HepG2 (cell line): ENCODE measurements around the gene WNK1. TPM values are rescaled to one million over a fixed set of nuclear protein-coding genes. Genes with fewer than 3 reads are reported as not detected.

Source experiments
- ATAC-seq: fragments of 200-7000 bp; cut with Tn5 transposase; 3 replicates; pipeline ENCODE4 v1.9.1; 2020; ENCODE audit warnings: mild to moderate bottlenecking, moderate library complexity
- BruUV-seq: library from RNA; stranded (reverse); fragments of 400-500 nt; replicated peaks from 2 replicates; lab custom pipeline; 2021; lab: Mats Ljungman, UMichigan
- CTCF ChIA-PET: fragments of 300-600 bp; formaldehyde crosslinking; extraction: SDS; loops from one replicate; lab custom pipeline; 2021; ENCODE audit warnings: low total read pairs, inconsistent platforms, low intra/inter-chr PET ratio; lab: Yijun Ruan, JAX
- POLR2A ChIA-PET: fragments of 350-600 bp; sonication (Branson Sonifier 250); formaldehyde crosslinking; loops from one replicate; lab custom pipeline; 2020; ENCODE audit warnings: antibody characterized with exemption, inconsistent platforms; lab: Yijun Ruan, JAX
- DNase-seq: peaks from one replicate; pipeline ENCODE4 v3.0.0-alpha.2; 2015; ENCODE audit warnings: low spot score
- FAIRE-seq: peaks from 3 replicates; lab custom pipeline; 2011; peaks lifted over from hg19 to GRCh38; lab: Jason Lieb, UNC
- H2AFZ ChIP-seq: one replicate; pipeline ENCODE4 v1.6.1; 2011; ENCODE audit warnings: low read length, inconsistent platforms
- H3K27ac ChIP-seq: fragments of 300-600 bp; 3 replicates; pipeline ENCODE4 v1.8.0; 2011; ENCODE audit warnings: mixed run types, mild to moderate bottlenecking, mixed read lengths, low read length, inconsistent platforms; ENCODE audit not compliant: insufficient read depth; ENCODE audit errors: extremely low read length
- H3K27me3 ChIP-seq, 2 experiments: fragments of 200-600 bp in 1 of 2; 2 replicates in 1 of 2; 3 replicates in 1 of 2; pipeline versions ENCODE4 v1.6.0 to v1.8.0; 2011; ENCODE audit warnings: low read length in 2 of 2, mild to moderate bottlenecking in 2 of 2, moderate library complexity in 2 of 2, inconsistent platforms in 1 of 2; ENCODE audit not compliant: insufficient read depth in 2 of 2, control insufficient read depth in 1 of 2
- H3K36me3 ChIP-seq, 2 experiments: fragments of 200-600 bp in 1 of 2; replicated peaks in 1 of 2; 2 replicates in 1 of 2; 3 replicates in 1 of 2; pipeline versions ENCODE4 v1.5.1 to v1.8.0; 2011; ENCODE audit warnings: low read length in 2 of 2, inconsistent platforms in 1 of 2; ENCODE audit not compliant: insufficient read depth in 2 of 2, control insufficient read depth in 1 of 2
- H3K4me1 ChIP-seq: 2 replicates; pipeline ENCODE4 v1.5.1; 2012; ENCODE audit warnings: low read length, inconsistent platforms; ENCODE audit not compliant: insufficient read depth
- H3K4me2 ChIP-seq: 2 replicates; pipeline ENCODE4 v1.6.0; 2011; ENCODE audit warnings: low read depth, low read length, inconsistent platforms
- H3K4me3 ChIP-seq, 3 experiments: fragments of 200-600 bp in 1 of 3; sonication (generic), shearing (Covaris generic) in 1 of 3; replicated peaks in 1 of 3; 2 replicates each; pipeline ENCODE4 v1.5.1; 2011 to 2016; ENCODE audit warnings: low read length in 3 of 3, inconsistent platforms in 2 of 3, low read depth in 2 of 3, mild to moderate bottlenecking in 2 of 3, control low read depth in 1 of 3, mixed read lengths in 1 of 3; ENCODE audit not compliant: insufficient read depth in 1 of 3
- H3K79me2 ChIP-seq: one replicate; pipeline ENCODE4 v1.6.1; 2011; ENCODE audit warnings: low read length, inconsistent platforms; ENCODE audit not compliant: insufficient read depth
- H3K9ac ChIP-seq: 2 replicates; pipeline ENCODE4 v1.6.0; 2011; ENCODE audit warnings: mild to moderate bottlenecking, low read depth, low read length, inconsistent platforms; ENCODE audit not compliant: insufficient read depth
- H3K9me3 ChIP-seq: 2 replicates; pipeline ENCODE4 v1.5.1; 2012; ENCODE audit warnings: mild to moderate bottlenecking, low read length
- H4K20me1 ChIP-seq: 2 replicates; pipeline ENCODE4 v1.6.0; 2011; ENCODE audit warnings: inconsistent platforms, mild to moderate bottlenecking, low read length, moderate library complexity; ENCODE audit not compliant: insufficient read depth
- ARID4A ChIP-seq: sonication (generic); formaldehyde crosslinking; IDR thresholded peaks from 2 replicates; pipeline ENCODE4 v1.5.0; 2020; ENCODE audit warnings: mild to moderate bottlenecking, missing genetic modification reagents, borderline replicate concordance
- CHD2 ChIP-seq: IDR thresholded peaks from 2 replicates; pipeline ENCODE4 v1.6.1; 2011; ENCODE audit warnings: low read depth, low read length, improper control_type of control experiment
- HMGXB4 ChIP-seq, 2 experiments: sonication (generic) in 1 of 2; formaldehyde crosslinking in 1 of 2; IDR thresholded peaks; 2 replicates each; pipeline versions ENCODE4 v1.4.0 to v1.6.1; 2018 to 2020; ENCODE audit warnings: missing genetic modification reagents in 2 of 2, borderline replicate concordance in 1 of 2, low read depth in 1 of 2, mild to moderate bottlenecking in 1 of 2, missing biosample characterization in 1 of 2
- LCORL ChIP-seq, 2 experiments: fragments of 450-650 bp in 1 of 2; sonication (generic) in 1 of 2; formaldehyde crosslinking in 1 of 2; IDR thresholded peaks; 2 replicates each; pipeline versions ENCODE4 v1.5.0 to v1.6.1; 2017 to 2020; ENCODE audit warnings: antibody characterized with exemption in 1 of 2, missing genetic modification reagents in 1 of 2
- MLX ChIP-seq: IDR thresholded peaks from 2 replicates; pipeline ENCODE4 v1.6.1; 2016
- TERF1 ChIP-seq: sonication (generic); formaldehyde crosslinking; IDR thresholded peaks from 2 replicates; pipeline ENCODE4 v1.8.0; 2022; ENCODE audit warnings: mild to moderate bottlenecking, missing genetic modification reagents, moderate library complexity
- ZFY ChIP-seq: sonication (generic); formaldehyde crosslinking; IDR thresholded peaks from 2 replicates; pipeline ENCODE4 v1.4.0; 2020; ENCODE audit warnings: missing genetic modification reagents
- ZNF138 ChIP-seq: sonication (generic); formaldehyde crosslinking; IDR thresholded peaks from 2 replicates; pipeline ENCODE4 v1.5.0; 2020; ENCODE audit warnings: mild to moderate bottlenecking, low read depth, missing genetic modification reagents
- ZNF670 ChIP-seq: sonication (generic); formaldehyde crosslinking; IDR thresholded peaks from 2 replicates; pipeline ENCODE4 v1.8.0; 2022; ENCODE audit warnings: mild to moderate bottlenecking, missing genetic modification reagents, borderline replicate concordance
- ZSCAN31 ChIP-seq: sonication (generic); formaldehyde crosslinking; IDR thresholded peaks from 2 replicates; pipeline ENCODE4 v1.5.0; 2020; ENCODE audit warnings: low read depth, mild to moderate bottlenecking, missing genetic modification reagents
- WGBS: methylation state at CpG from one replicate; pipeline ENCODE4 v1.1.6; 2017; ENCODE audit warnings: low lambda C conversion rate; 5-methylcytosine and 5-hydroxymethylcytosine counted together
- in situ Hi-C: cut with HindIII; loops from 2 replicates; pipeline ENCODE4 v1.10.0; 2017; ENCODE audit warnings: low pct_unique_long_range_greater_than_20kb; ENCODE audit not compliant: extremely low pct_ligation_motif_present
- intact Hi-C: fragments of 100-400 bp; cut with micrococcal nuclease; formaldehyde crosslinking; loops from one replicate; pipeline ENCODE4 v1.10.0; 2022; ENCODE audit not compliant: unreplicated experiment
- polyA plus RNA-seq, 8 experiments: library from polyadenylated mRNA; depleted of rRNA in 3 of 8; stranded (reverse) in 7 of 8; unstranded in 1 of 8; fragments of >200 nt; fragmentation: Illumina TruSeq in 4 of 8; extraction: Trizol in 4 of 8; gene quantifications; 2 replicates each; pipeline versions ENCODE4 v1.2.1 to v1.2.3, GENCODE V29; 2011 to 2016; ENCODE audit warnings: low read depth in 4 of 8, missing spikeins in 1 of 8, mixed read lengths in 1 of 8; ENCODE audit not compliant: insufficient read depth in 1 of 8
- total RNA-seq, 5 experiments: library from RNA; depleted of rRNA; stranded (reverse); fragments of >200 nt; fragmentation: Illumina TruSeq; extraction: Trizol; gene quantifications; 2 replicates each; pipeline ENCODE4 v1.2.3, GENCODE V29; 2016; ENCODE audit warnings: low read depth in 1 of 5

Gene WNK1
- total and polyA plus RNA-seq, 2 of the 13 experiments (the other 11 are each of a cell fraction or from before 2014, with no cell fraction given), result 31.1 to 54.8 TPM

GRCh38 chr12:752695-753610 is 574 bp downstream of the WNK1 start:
- no TSS peak for BruUV-seq
- peak overlapping the region; percentile 75 for H3K4me2 ChIP-seq
- H3K36me3 ChIP-seq, result no peaks in the 10 kb centered on the region
- no peaks in the 10 kb centered on the region; a peak in 1 of 5 replicates for H3K27me3 ChIP-seq
- FAIRE-seq (no peak), ATAC-seq (peak; percentile 69), DNase-seq (no peak)
- peaks cover 49% of the 10 kb centered on the region for H3K79me2 ChIP-seq
- H3K4me1 ChIP-seq, result peaks cover 32% of the 10 kb centered on the region
- H3K27ac ChIP-seq, result peak overlapping the region; percentile 84
- H3K4me3 ChIP-seq, result peak overlapping the region; percentile 73 to 91 (median 88)
- H4K20me1 ChIP-seq, result peaks cover 47% of the 10 kb centered on the region
- intact Hi-C loops, result loop anchor here (5.0 kb wide), 1 partner anchor 64 kb away; no protein-coding TSS in a partner anchor
- no peak overlapping the region for H2AFZ ChIP-seq
- in situ Hi-C loops, result loop anchor here (5.0 to 10.0 kb wide), 2 partner anchors 138 to 181 kb away; no protein-coding TSS in a partner anchor
- ChIA-PET POLR2A (interaction anchor here (2.9 to 3.2 kb wide), 2 partner anchors 177 to 182 kb away, joined by 11 to 22 read pairs; no protein-coding TSS in a partner anchor), CTCF (interaction anchor here (1.6 to 3.4 kb wide), 2 partner anchors 61 to 177 kb away, joined by 3 to 28 read pairs; no protein-coding TSS in a partner anchor)
- H3K9ac ChIP-seq, result peak overlapping the region; percentile 80
- H3K9me3 ChIP-seq, result no peaks in the 10 kb centered on the region
- 0% methylated on average over 4 of the region's 115 CpGs for WGBS
- peak in 1 of 2 experiments; percentile 63; a peak in 2 of 4 replicates for TF ChIP-seq HMGXB4 (CRISPR knock-in tag; IDR thresholded peaks at IDR 0.05; ENCODE audit: borderline replicate concordance in 1 of 2, low read depth in 1 of 2)
- no peak for TF ChIP-seq CHD2
- TF ChIP-seq LCORL (IDR thresholded peaks at IDR 0.05), result no peak
- TF ChIP-seq LCORL (CRISPR knock-in tag; IDR thresholded peaks at IDR 0.05), result no peak
- peak; percentile 17; the same call in 1 of the 2 replicates for TF ChIP-seq ZSCAN31 (CRISPR knock-in tag)
- TF ChIP-seq ZNF670, result peak; percentile 41; the same call in 1 of the 2 replicates
- 0 out of 2 replicates have a peak, but pooled peaks have one; percentile 10 for TF ChIP-seq TERF1
- no peak for TF ChIP-seq ZNF138 (CRISPR knock-in tag)
- TF ChIP-seq ZFY, result peak; percentile 83
- TF ChIP-seq ARID4A, result peak; percentile 33
- no peak for TF ChIP-seq MLX (CRISPR knock-in tag)
